ENCODE data around the gene KLHDC7A. TPM values are rescaled to one million over a fixed set of nuclear protein-coding genes. Genes with fewer than 3 reads are reported as not detected.
"Not testable (repeated sequence)": the region's sequence is repeated elsewhere in the genome, so short reads cannot be mapped to it uniquely, and the experiment has no call there.

KLHDC7A gene
- not detected for polyA plus RNA-seq (2013, experiment 1 of 2; ENCODE audit: insufficient read length)
- 0.01 TPM for polyA plus RNA-seq (2013, experiment 2 of 2; ENCODE audit: insufficient read length)

DNA sequence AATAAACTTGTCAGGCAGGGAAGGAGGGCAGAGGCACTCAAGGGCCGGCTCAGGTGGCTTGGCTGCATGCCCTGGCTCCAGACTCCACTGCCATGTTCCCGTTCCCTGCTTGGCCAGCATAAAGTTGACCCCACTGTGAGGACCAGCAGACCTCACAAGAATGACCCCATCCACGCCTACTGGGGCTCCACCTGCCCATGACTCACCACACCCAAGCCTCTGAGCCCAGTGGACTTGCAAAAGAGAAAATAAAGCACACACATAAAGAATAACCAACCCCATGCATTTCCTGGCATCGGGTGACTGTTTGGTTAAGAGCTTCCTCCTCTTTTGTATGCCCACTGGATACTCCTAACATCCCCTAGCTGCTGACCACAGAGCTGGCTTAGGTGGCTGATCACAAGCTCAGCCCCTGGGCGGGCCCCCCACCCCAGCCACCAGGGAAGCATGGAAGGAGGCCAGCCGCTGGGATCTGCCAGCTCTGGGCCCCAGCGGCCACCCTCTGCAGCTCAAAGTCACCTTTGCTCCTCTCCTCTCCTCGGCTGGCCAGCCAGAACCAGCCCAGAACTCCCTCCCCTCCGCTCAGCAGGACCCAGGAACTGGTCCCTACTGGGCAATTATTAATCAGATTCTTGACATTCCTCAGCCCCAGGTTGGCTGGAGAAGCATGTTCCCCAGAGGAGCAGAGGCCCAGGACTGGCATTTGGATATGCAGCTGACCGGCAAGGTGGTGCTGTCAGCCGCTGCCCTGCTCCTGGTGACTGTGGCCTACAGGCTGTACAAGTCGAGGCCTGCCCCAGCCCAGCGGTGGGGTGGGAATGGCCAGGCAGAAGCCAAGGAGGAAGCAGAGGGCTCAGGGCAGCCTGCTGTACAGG is at the start of gene KLHDC7A:
KLHDC7A (plus strand) TSS at position 616 of the 875 bp plus-strand sequence; CDS start at position 668, 52 bp downstream.
- no peak for DNase-seq

DNA sequence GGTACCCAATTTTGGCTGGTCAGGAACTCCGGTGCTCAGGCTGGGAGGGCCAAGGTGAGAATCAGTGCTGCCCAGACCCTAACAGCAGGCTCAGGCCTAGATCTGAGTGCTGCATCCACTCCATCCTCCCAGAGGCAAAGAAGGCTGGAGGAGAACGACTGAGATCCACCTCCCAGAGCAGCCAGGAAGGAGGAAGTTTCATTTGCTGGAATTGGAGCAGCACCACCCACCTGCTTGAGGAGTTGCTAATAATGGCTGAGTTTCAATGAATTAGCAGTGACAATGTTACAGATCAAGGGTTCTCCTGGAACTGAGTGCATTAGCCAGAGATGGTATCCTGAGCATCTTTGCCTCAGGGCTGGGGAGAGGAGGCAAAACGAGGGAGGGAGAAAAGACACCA is 46.7 kb upstream of the KLHDC7A start:
- no peak for DNase-seq

DNA sequence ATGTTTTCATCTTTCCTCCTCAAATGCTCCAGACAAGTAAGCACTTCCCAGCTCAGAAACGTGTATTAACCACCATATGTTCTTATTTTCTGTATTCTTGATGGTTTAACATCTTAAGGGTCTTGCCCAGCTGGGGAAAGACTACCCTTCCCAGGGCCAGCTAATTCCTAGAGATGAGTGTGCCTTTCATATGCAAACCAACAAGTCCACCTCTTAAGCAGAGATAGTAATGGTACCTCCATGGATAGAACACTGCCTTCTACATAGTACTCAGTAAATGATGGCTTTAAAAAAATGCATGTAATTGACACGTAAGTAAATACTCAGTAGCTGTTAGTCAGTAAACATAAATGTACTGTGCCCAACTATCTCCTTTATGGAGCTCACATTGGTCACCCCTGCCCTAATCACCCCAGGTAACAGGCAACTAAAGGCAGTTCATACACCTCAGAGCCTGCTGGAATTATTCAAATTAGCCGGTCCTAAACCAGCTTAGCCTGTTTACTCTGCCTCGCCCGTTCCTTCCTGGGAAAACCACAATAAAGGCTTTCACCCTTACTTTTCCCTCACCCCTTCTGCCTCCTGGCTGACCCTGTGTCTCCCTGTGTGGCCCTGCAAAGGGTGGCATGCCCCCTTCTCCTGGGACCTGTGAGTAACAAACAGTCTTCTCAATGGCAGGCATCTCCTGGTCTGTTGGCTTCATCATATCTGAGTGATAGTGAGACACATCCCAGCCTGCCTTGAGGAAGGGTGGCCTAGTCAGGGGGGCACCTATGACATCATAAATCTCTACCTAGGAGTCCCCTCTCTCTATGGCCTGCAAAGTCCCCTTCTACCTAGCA is 40.1 kb upstream of the KLHDC7A start:
- DNase-seq = no peak

GRCh38 chr1:18443587-18444520 is 36.9 kb upstream of the KLHDC7A start:
- no peak for DNase-seq

DNA sequence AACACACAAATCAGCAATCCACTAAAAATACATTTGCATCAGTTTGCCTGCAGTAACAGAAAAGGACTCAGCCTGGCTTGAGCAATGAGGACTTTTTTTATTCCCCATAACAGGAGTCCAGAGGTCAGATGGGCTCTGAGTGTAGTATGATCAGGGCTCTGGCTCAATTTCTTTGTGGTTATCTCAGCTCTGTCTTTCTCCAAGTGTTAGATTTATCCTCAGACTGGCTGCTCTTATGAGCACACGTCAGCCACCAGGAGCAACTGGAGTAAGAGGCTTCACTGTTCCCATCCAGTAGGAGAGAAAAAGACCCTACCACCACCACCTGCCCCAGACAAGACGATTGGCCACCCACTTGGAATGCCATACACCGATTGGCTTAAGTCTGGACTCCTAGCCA is 36.2 kb upstream of the KLHDC7A start:
- no peak for DNase-seq

DNA sequence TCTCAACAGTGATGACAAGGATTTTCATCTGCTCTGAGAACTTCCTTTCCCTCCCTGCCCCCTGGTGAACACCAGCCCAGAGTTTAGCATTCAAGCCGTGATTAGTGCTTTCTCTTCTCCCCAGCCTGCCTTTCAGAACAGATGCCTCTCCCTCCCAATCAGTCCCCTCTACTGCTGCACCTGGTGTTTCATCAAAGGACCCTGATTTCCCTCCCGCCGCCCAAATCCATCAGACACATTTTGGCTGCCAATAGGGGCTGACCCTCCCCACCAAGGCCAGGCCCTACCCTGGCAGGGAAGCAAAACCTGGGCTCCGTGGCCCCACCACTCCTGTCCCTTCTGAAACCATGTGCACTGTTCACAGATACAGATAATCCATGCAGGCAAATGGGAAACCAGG is 34.0 kb upstream of the KLHDC7A start:
- no peak for DNase-seq

DNA sequence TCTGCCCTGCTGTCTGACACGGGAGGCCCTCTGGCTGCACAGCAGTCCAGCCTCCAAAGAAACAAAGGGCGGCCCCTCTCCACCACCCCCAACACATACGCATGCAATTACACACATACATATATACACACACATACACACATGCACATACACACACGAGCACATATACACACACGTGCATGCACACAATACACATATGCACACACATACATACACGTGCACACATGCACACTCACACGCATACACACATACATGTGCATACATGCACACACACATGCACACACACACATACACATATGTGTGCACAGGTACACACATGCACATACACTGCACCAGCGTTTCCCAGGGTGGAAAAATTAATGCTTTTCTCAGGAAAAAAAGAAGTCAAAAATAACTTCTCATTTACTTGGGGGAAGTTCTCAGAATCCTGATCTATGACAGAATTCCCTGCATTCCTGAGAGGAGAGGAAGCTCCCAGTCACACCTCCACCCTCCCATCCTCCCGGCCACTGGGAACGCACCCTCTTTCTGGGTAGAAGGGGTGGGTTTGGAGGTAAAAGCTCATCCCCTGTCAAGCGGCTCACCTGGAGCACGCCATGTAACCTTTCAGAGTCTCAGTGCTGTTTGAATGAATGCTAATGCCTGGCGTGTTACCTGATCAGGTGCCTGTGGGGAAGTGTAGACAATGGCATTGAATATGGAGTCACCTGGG is 33.1 kb upstream of the KLHDC7A start:
- no peak for DNase-seq

GRCh38 chr1:18448889-18449288 is 31.8 kb upstream of the KLHDC7A start:
- DNase-seq = no peak

GRCh38 chr1:18452550-18452949 is 28.2 kb upstream of the KLHDC7A start:
- DNase-seq = peak; percentile 1

- DNase-seq = no peak
Observed at GRCh38 chr1:18458133-18459092, 22.3 kb upstream of the KLHDC7A start.

DNA sequence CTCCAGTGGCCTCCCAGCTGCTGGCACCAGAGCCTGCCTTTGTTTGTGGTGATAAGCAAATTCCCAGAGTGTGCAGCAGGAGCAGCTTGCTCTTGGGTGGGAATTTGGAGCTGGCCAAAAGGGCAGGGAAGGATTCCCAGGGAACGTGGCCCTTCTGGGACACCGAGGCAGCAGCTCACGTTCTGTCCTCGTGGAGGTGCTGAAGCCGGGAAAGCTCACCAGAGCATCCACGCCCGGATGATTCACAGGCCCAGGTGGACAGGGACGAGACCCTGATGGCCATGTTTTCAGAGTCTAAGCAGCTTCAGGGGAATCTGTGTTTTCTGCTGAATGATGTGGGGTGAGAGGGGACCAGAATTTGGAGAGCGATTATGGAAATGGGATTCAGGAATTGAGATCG is 19.1 kb upstream of the KLHDC7A start:
- no peak for DNase-seq

GRCh38 chr1:18462517-18462916 is 18.2 kb upstream of the KLHDC7A start:
- not testable (repeated sequence) for DNase-seq

DNA sequence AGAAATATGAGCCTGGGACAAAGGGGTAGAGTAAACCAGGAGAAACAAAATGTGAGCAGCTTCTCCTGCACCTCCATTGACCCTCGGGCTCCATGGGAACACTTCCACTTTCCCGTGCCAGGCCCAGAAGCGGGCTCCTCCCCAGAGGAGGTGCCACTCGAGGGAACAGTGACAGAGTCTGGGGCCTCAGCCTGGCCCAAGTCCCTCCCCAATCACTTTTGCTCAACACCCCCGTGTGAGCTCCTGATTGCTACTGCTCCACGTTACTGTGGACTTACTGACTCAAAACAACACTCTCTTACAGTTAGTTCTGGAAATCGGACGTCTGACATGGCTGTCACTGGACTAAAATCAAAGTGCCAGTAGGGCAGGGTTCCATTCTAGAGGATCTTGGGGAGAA is 17.7 kb upstream of the KLHDC7A start:
- DNase-seq = no peak

GRCh38 chr1:18463984-18464664 is 16.6 kb upstream of the KLHDC7A start:
- no peak for DNase-seq

- DNase-seq = no peak
Observed at GRCh38 chr1:18464665-18465050, 16.1 kb upstream of the KLHDC7A start.

GRCh38 chr1:18466676-18467075 is 14.1 kb upstream of the KLHDC7A start:
- DNase-seq = no peak

DNA sequence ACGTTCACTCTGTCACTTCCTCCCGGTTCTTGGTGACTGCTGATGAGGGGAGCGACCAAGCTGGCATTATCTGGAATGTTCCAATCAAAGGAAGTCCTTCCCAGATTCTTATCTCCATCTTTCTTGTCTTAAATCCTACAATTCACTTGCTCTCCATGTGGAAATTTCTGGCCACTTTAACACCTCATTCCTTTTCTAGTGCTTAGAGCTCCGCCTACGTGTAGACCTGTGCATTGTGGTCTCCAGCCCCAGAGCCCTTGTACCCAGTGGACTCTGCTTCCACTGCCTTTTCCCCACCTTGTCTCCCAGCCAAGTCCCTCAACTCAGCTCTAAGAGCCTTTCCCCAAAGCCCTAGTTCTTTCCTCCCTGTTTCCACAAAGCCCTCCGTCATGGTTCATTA is 12.2 kb upstream of the KLHDC7A start:
- DNase-seq = no peak

DNA sequence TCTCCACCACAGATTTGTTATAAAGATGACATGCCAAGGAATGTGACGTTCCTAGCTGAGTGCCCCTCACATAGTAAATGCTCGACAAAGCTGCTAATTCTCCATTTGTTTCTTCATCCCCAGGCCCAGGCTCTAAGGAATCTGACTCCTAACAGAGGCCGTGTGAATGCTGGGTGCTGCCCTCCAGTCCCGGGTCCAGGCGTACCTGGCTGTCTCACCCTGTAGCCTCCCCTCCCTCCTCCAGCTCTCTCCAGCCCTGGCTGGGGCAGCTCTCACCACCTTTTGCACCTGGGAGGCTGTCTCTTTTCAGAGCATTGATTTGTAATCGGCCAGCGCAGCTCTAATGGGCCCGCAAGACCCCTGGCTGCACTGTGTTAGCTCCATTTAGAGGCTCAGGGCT is 11.2 kb upstream of the KLHDC7A start:
- no peak for DNase-seq

DNA sequence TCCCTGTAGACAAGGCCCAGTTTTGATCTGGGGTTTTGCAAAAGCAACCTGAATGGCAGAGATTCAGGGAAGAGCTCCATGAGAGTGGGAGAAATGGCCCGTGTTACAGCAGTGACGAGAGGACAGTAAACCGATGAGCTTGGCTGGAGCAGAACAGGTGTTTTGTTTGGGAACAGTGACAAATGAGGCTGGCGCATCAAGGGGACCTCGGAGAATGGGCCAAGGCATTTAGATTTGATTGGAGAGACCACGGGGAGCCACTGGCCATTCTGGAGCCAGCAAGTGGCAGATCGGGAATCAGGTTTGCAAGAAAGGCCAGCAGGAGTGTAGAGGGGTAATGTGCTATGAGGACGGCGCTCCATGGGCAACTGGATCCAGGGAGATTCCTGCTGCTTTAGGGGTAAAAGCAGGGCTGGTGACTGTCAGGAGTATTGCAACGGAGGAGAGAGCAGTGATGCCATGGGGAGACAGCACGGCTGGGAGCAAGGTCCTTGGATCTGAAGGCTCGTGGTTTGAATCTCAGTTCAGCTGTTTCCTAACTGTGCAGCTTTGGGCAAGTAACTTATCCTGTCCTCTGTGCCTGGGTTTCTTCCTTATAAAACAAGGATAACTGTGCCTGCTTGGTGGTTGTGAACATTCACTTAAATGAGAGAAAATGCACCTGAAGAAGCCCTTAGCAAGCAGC is 9.9 kb upstream of the KLHDC7A start:
- DNase-seq = no peak
